GM10266 (cell line): Measurements from ENCODE around the gene CHIT1.

Source experiments
- DNase-seq: peaks from one replicate; pipeline ENCODE4 v3.0.0; 2012; ENCODE audit errors: extremely low spot score
- TF ChIP-seq, protein P1 (sequence below): IDR thresholded peaks from 2 replicates; pipeline ENCODE4 v1.5.1; 2012; ENCODE audit warnings: mild to moderate bottlenecking, low read depth; ENCODE audit not compliant: control insufficient read depth, insufficient read depth; ENCODE audit errors: missing control alignments

CHIT1 gene

DNA sequence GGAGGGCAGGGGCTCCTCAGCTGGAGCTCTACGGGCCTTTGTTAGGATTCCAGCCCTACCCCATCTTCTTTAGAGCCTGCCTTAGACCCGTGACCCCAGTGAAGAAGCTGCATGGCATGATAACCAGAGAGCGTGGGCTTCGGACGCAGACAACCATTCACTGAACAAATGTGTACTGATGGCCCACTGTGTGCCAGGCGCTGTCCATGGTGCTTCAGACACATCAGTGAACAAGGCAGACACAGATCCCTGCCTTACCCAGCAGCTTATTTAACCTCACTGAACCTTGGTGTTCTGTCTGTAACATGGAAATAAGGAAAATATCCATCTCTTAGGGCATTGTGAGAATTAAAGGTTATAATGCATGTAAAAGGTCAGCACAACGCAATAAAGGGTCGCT lies 9.5 kb downstream of the CHIT1 start:
- no peak for DNase-seq
- TF ChIP-seq, protein P1, sequence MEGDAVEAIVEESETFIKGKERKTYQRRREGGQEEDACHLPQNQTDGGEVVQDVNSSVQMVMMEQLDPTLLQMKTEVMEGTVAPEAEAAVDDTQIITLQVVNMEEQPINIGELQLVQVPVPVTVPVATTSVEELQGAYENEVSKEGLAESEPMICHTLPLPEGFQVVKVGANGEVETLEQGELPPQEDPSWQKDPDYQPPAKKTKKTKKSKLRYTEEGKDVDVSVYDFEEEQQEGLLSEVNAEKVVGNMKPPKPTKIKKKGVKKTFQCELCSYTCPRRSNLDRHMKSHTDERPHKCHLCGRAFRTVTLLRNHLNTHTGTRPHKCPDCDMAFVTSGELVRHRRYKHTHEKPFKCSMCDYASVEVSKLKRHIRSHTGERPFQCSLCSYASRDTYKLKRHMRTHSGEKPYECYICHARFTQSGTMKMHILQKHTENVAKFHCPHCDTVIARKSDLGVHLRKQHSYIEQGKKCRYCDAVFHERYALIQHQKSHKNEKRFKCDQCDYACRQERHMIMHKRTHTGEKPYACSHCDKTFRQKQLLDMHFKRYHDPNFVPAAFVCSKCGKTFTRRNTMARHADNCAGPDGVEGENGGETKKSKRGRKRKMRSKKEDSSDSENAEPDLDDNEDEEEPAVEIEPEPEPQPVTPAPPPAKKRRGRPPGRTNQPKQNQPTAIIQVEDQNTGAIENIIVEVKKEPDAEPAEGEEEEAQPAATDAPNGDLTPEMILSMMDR, result no peak

- no peak for DNase-seq
- TF ChIP-seq, protein P1, result no peak
Measured at GRCh38 chr1:203219171-203219570, 10.3 kb downstream of the CHIT1 start.

- DNase-seq, result no peak
- TF ChIP-seq, protein P1, result no peak
Measured at GRCh38 chr1:203217668-203218067, 11.8 kb downstream of the CHIT1 start.

- TF ChIP-seq, protein P1, result no peak
Measured at GRCh38 chr1:203217139-203217655, 12.3 kb downstream of the CHIT1 start.

GRCh38 chr1:203216274-203217138 lies 13.0 kb downstream of the CHIT1 start:
- peak; percentile 70 for DNase-seq
- TF ChIP-seq, protein P1, result peak; percentile 86

More at GRCh38 chr1:203217139-203217655, 12.3 kb downstream of the CHIT1 start:
- no peak for DNase-seq

DNA sequence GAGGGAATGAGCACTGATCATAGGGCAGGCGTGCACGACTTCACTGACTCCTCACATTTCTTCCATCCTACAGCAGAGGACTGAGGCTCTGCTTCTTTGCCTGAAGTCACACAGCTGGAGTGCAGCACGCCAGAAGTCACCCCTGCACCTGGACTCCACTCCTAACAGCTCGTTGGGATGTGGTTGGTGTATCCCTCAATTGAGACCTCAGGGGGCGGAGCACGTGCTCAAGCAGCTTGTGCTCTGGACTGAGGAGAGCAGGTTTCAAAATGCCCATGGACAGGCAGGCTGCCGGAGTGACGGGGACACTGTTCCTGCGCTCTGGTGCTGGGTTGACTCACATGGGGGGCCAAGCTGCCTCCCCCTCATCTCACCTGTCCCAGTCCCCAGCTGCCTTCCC lies 13.9 kb downstream of the CHIT1 start:
- DNase-seq, result no peak
- TF ChIP-seq, protein P1, result no peak

GRCh38 chr1:203214871-203215270 lies 14.6 kb downstream of the CHIT1 start:
- DNase-seq, result no peak
- TF ChIP-seq, protein P1, result no peak
